DOHH2 (cell line): Measurements from ENCODE around the gene WWOX.

ENCODE experiments used
- CTCF ChIP-seq: fragments of 200-600 bp; sonication (generic); IDR thresholded peaks from one replicate; pipeline ENCODE4 v1.5.1; 2014; ENCODE audit warnings: antibody characterized with exemption, mild to moderate bottlenecking, low read depth, low read length; ENCODE audit not compliant: poor library complexity, severe bottlenecking
- EZH2phosphoT487 ChIP-seq: fragments of 200-600 bp; sonication (generic); IDR thresholded peaks from 2 replicates; pipeline ENCODE4 v1.6.1; 2017; ENCODE audit warnings: borderline replicate concordance, mild to moderate bottlenecking, antibody characterized with exemption, low read length, moderate library complexity, mixed read lengths

GRCh38 chr16:78592111-78592510 is 492.7 kb downstream of the WWOX start:
- TF ChIP-seq CTCF: no peak
- TF ChIP-seq EZH2phosphoT487: no peak
